Omental fat pad (tissue), 4 donors: ENCODE data around the gene PAK5. TPM values are rescaled to one million over a fixed set of nuclear protein-coding genes. Genes with fewer than 3 reads are reported as not detected.

Experiments
- ATAC-seq: fragments of 150-250 bp; one replicate; pipeline ENCODE4 v1.9.1; 2016; ENCODE audit warnings: mild to moderate bottlenecking, moderate library complexity; ENCODE audit not compliant: low FRiP score
- DNase-seq: peaks from one replicate; pipeline ENCODE4 v3.0.0-alpha.2; 2019; ENCODE audit warnings: low spot score
- total RNA-seq, 4 donors: library from RNA; depleted of rRNA; stranded (reverse); fragments of >200 nt; gene quantifications; one replicate each; pipeline ENCODE4 v1.1.0, GENCODE V29; 2016
- TF ChIP-seq, protein P1 (sequence below), 3 donors: fragments of 450-650 bp; IDR thresholded peaks; one replicate each; pipeline ENCODE4 v1.5.1; 2016 to 2017; ENCODE audit warnings: antibody characterized with exemption in 3 of 3, mild to moderate bottlenecking in 3 of 3, moderate library complexity in 2 of 3

Gene PAK5
- total RNA-seq, 4 donors from 2014 or later: not detected

DNA sequence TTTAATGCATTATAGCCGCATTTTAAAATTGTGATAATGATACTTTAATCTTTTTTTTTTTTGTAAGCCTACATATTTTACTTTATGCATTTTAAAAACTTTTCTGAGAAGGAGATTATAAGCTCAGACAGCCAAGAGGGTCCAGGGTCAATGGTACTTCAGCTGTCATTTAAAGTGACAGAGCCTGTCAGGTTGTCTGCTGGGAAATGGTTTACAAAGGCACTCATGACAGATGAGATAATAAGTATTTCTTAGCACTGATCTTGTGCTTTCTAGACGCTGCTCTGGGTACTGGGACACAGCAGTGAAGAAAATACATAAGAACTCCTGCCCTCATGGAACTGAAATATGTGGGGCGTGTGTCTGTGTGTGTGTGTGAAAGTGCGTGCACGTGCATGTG, 304.9 kb downstream of the PAK5 start:
- no peak for DNase-seq
- TF ChIP-seq, protein P1, sequence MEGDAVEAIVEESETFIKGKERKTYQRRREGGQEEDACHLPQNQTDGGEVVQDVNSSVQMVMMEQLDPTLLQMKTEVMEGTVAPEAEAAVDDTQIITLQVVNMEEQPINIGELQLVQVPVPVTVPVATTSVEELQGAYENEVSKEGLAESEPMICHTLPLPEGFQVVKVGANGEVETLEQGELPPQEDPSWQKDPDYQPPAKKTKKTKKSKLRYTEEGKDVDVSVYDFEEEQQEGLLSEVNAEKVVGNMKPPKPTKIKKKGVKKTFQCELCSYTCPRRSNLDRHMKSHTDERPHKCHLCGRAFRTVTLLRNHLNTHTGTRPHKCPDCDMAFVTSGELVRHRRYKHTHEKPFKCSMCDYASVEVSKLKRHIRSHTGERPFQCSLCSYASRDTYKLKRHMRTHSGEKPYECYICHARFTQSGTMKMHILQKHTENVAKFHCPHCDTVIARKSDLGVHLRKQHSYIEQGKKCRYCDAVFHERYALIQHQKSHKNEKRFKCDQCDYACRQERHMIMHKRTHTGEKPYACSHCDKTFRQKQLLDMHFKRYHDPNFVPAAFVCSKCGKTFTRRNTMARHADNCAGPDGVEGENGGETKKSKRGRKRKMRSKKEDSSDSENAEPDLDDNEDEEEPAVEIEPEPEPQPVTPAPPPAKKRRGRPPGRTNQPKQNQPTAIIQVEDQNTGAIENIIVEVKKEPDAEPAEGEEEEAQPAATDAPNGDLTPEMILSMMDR (IDR thresholded peaks at IDR 0.05): no peak
- ATAC-seq: no peak

DNA sequence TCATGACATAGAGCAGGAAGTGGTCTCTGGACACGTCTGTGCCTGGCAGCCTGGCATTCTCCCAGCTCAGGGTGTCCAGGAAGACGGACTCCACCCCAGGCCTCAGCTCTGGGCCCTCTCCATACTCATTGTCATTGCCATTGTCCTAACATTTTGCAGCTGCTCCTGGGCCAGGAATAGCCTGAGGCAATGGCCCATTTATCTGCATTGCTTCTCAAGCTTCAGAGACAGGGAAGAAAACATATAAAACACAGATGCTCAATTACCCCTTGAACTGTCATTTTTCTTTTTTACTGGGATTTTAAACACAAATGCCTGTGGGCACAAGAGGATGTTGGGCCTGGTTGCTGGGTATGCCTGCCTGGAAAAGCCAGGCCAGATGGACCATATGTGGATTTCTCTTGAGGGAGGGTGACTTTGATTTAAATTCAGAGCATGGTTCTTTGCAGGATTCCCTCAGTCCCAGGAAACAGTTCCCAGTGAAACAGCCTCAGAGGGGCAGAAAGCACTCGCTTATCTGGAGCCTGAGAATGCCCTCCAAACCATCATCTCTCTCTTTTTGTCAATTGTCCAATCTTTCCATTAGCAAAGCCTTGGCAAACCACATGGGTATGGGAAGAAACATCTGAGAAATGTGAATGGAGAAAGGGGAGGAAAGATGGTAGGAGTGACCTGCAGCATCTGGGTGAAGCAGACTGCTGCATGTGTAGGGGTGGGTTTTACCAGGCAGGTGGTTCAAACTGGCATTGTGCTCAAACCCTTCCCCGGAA, 306.6 kb downstream of the PAK5 start:
- ATAC-seq: no peak
- no peak for DNase-seq
- TF ChIP-seq, protein P1 (IDR thresholded peaks at IDR 0.05): no peak

DNA sequence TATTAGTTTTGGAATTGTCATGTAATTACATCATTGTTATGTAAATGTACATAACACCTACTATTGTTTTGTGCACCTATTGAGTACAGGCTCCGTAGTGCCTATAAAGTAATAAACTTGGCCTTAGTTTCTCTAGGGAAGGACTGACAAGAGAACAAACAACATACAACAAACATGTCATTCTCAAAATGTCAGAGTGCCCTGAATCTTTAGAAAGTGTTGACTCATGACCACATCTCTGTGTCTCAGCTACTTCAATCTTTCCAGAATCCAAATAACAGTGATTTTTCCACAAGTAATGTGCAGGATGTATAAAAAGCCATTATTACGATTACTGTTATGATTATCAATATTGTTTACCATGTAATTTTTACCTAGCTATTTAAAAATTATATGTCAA, 307.3 kb downstream of the PAK5 start:
- ATAC-seq (no peak), DNase-seq (no peak)
- TF ChIP-seq, protein P1 (IDR thresholded peaks at IDR 0.05): no peak

DNA sequence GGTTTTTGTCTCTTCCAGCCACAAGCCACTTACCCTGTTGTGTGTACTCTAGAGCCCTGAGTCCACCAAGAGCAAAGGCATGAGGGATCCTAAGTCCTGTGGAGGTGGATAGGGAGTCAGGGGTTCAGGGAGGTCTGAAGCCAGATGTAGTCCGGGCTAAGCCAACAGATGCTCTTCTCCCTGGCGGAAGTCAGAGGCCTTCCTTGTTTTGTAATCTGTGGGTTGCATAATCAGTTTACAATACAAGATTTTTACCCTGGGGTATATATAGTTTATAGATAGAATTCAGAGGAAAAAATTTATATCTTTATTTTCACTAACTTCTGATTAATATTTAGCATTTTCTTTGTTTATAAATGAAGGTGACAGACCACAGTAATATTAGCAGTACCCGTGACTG, 315.2 kb downstream of the PAK5 start:
- TF ChIP-seq, protein P1 (IDR thresholded peaks at IDR 0.05): no peak
- DNase-seq (no peak), ATAC-seq (no peak)

DNA sequence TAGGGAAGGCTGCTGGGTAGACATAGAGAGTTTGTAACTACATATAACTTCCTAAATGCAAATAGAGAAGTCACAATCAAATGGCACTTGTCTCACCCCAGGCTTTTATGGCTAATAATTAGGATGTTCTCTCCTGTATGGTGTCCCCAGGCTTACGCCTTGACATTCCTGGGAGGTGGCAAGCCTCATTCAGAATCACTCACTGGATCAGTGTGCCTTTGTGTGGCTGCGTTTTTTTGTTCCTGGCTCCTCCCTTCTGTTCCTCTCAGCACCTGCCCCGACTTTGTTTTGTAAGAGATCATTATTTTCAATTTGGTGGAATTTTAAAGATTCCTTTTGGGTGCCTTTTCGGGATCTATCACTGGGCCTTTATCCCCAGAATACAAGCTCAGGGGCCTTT, 318.8 kb downstream of the PAK5 start:
- TF ChIP-seq, protein P1 (IDR thresholded peaks at IDR 0.05): no peak
- DNase-seq (no peak), ATAC-seq (no peak)

DNA sequence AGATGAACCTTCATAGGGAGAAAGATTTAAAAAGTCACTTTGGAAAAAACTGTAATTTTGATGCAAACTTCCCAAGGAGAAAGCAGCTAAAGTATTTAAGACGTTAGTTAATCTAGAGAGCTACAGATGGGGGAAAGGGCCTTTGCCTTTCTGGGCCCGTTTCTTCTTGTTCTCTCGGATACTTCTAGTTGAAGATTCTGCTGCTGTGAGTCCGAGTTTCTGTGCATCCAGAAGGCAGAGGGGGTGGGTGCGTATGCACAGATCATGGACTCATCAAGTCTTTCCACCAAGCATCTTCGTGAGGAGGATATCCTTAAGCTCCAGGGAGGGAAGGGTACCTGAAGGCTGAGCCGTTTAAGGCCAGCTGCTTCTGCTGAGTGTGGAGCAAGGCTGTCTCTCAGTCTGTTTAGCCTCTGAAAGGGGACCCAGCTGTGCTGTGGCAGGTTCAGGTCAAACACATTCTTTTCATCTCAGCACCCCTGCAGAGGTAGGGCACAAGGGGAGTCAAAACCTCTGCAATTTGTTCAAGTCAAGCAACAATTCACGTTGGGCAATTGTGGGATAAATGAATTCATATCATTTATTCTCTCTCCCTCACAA, 320.2 kb downstream of the PAK5 start:
- ATAC-seq (no peak), DNase-seq (no peak)
- TF ChIP-seq, protein P1 (IDR thresholded peaks at IDR 0.05): no peak
